Activated CD8-positive, alpha-beta T cell treated with anti-CD3 and anti-CD28 coated beads, Interleukin-2, amount 10 ng/mL, durations not matched to agents 7 days and 5 days (primary cell): ENCODE measurements around the gene ZNF133. TPM values are rescaled to one million over a fixed set of nuclear protein-coding genes. Genes with fewer than 3 reads are reported as not detected.
A peak's percentile ranks its signal among the peaks of the same experiment; 100 is the strongest.

Experiments used
- ATAC-seq: fragments of 150-1000 bp; cut with Tn5 transposase; one replicate; pipeline ENCODE4 v1.10.0; 2021; ENCODE audit warnings: moderate library complexity
- CTCF ChIA-PET: fragments of 350-600 bp; sonication (Branson Sonifier 250); formaldehyde crosslinking; loops from one replicate; lab custom pipeline; 2021; ENCODE audit warnings: antibody characterized with exemption; lab: Charles Lee
- POLR2A ChIA-PET: fragments of 350-600 bp; sonication (Branson Sonifier 250); formaldehyde crosslinking; loops from one replicate; lab custom pipeline; 2021; ENCODE audit warnings: antibody characterized with exemption; lab: Charles Lee
- DNase-seq: peaks from one replicate; pipeline ENCODE4 v3.0.0-alpha.2; 2020
- H3K27ac Mint-ChIP-seq: one replicate; pipeline ENCODE4 v1.8.0; 2021; ENCODE audit warnings: mild to moderate bottlenecking, mixed read lengths
- H3K27me3 Mint-ChIP-seq: one replicate; pipeline ENCODE4 v1.8.0; 2021; ENCODE audit warnings: low read depth, mixed read lengths
- H3K36me3 Mint-ChIP-seq: one replicate; pipeline ENCODE4 v1.8.0; 2021; ENCODE audit warnings: low read depth, mixed read lengths
- H3K4me1 Mint-ChIP-seq: one replicate; pipeline ENCODE4 v1.8.0; 2021; ENCODE audit warnings: low read depth, mixed read lengths
- H3K4me3 Mint-ChIP-seq: one replicate; pipeline ENCODE4 v1.8.0; 2021; ENCODE audit warnings: mild to moderate bottlenecking, mixed read lengths
- H3K9me3 Mint-ChIP-seq: one replicate; pipeline ENCODE4 v1.8.0; 2022; ENCODE audit warnings: mixed read lengths; ENCODE audit not compliant: insufficient read depth
- total RNA-seq, 2 experiments: library from RNA; stranded (reverse); gene quantifications; one replicate each; pipeline ENCODE4 v1.2.3, GENCODE V29; 2021

The ZNF133 gene
- total RNA-seq, 2 experiments from 2014 or later = 6.0 to 7.2 TPM

DNA sequence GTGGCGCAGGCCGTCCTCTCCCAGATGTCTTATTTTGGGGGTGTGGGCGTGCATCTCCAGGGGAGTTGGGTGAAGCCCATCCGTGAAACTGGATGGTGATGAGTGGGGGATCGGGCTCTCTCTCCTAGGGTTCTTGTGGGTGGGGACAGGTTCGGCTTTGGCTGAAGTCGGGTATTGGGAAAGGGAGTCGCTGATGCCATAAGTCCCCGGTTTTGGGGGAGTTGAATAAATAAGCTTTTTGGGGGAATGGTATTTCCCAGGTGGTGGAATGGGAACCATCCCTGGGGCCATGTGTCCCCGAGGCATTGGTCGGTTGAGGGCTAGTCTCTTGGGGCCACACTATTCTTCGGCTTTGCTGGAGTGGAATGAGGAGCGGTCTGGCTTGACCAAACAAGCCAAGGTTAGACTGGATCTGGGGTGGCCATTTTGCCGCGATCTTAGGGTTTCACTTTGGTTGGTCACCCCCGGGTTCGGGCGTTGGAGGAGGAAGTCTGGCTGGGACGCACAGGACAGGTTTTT is 481 bp downstream of the ZNF133 start:
- no peak for DNase-seq

DNA sequence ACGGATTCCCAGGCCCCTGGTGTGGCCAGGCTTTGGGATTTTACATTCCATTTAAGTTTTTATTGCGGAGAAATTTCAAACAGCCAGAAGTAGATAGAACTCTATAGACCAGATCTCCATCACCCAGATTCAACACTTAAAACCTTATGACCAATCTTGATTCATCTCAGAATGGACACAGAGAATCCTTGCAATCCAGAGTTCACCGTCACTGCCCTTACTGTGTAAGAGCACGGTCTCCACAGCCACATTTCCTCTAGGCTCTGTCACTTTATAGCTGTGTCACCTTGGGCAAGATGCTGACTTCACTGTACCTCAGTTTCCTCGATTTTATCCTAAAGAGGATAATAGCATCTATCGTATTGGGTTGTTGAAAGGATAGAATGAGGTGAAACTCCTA is 979 bp downstream of the ZNF133 start:
- Mint-ChIP-seq H3K27ac (peak overlapping the region; percentile 99), H3K4me1 (peaks cover 19% of the 10 kb centered on the region), H3K36me3 (peaks cover 10% of the 10 kb centered on the region), H3K27me3 (peaks cover 14% of the 10 kb centered on the region), H3K9me3 (peaks cover 13% of the 10 kb centered on the region), H3K4me3 (peak overlapping the region; percentile 95)
- POLR2A ChIA-PET = interaction anchor here (2.0 kb wide), 1 partner anchor 152 kb away, joined by 10 read pairs; the partner anchor contains the start of genes KAT14 and PET117
- ATAC-seq (no peak), DNase-seq (no peak)
- CTCF ChIA-PET = interaction anchor here (1.5 kb wide), 1 partner anchor 10 kb away, joined by 5 read pairs; no protein-coding TSS in a partner anchor

More for the DNA sequence above, 481 bp downstream of the ZNF133 start:
- Mint-ChIP-seq H3K4me3 (peak overlapping the region; percentile 95), H3K4me1 (peaks cover 19% of the 10 kb centered on the region), H3K9me3 (peaks cover 13% of the 10 kb centered on the region), H3K27me3 (peaks cover 18% of the 10 kb centered on the region), H3K36me3 (peaks cover 8% of the 10 kb centered on the region), H3K27ac (peak overlapping the region; percentile 99)
- CTCF ChIA-PET = interaction anchor here (1.2 to 1.5 kb wide), 3 partner anchors 9 to 12 kb away, joined by 3 to 5 read pairs (median 4); no protein-coding TSS in a partner anchor
- ATAC-seq = no peak
- POLR2A ChIA-PET = interaction anchor here (0.8 to 2.0 kb wide), 5 partner anchors 151 to 1764 kb away, joined by 3 to 10 read pairs (median 4); partner anchors contain the start of genes CFAP61, CRNKL1, KAT14 and PET117

DNA sequence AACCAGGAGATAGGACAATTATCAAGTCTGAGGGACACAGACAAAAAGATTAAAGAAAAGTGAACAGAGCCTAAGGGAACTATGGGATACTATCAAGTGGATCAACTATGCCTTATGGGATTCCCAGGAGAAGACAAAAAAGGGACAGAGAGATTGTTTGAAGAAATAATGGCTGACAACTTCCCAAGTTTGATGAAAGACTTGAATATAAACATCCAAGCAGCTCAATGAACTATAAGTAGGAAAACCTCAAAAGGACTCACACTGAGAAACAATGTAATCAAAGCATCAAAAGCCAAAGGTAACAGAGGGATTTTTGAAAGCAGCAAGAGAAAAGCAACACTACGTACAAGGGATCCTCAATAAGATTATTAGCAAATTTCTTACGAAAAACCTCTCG is 11.0 kb downstream of the ZNF133 start:
- POLR2A ChIA-PET = no interaction called here
- Mint-ChIP-seq H3K9me3 (peaks cover 8% of the 10 kb centered on the region), H3K27ac (no peak overlapping the region), H3K4me3 (no peak overlapping the region), H3K27me3 (no peaks in the 10 kb centered on the region), H3K36me3 (peaks cover 9% of the 10 kb centered on the region), H3K4me1 (no peaks in the 10 kb centered on the region)
- ATAC-seq = no peak
- no peak for DNase-seq
- CTCF ChIA-PET = no interaction called here

DNA sequence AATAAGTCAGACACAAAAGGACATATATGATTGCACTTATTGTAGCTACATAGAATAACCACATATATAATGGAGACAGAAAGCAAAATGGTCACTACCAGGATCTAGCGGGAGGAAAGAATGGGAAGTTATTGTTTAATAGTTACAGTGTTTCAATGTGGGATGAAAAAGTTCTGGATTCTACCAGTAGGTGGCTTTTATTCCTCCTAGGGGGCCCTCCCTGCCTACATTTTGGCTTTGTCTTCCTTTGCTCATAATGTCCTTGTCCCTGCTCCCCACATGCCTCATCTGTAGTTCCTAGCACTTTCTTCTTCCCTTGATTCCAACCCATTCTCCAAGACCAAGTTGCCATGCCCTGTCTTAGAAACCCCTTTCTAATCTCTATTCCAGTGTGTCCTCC is 16.3 kb downstream of the ZNF133 start:
- ChIA-PET CTCF (no interaction called here), POLR2A (no interaction called here)
- Mint-ChIP-seq H3K4me3 (no peak overlapping the region), H3K36me3 (no peaks in the 10 kb centered on the region), H3K27me3 (no peaks in the 10 kb centered on the region), H3K4me1 (no peaks in the 10 kb centered on the region), H3K27ac (no peak overlapping the region), H3K9me3 (peaks cover 8% of the 10 kb centered on the region)
- no peak for DNase-seq
- no peak for ATAC-seq

DNA sequence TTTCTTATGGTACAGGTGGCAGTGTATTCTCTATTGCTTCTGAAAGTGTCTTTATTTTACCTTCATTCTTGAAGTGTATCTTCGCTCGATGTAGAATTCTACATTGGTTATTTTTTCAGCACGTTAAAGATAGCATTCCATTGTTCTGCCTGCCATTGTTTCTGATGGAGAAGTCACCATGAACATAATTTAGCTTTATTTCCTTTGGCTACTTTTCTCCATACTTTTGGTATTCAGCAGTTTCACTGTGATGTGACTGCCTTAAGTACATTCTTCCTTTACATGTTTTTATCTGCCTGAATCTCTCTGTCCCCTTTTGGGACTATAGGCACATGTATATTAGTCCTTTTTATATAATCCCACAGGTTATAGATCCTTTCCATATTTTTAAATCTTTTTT is 19.0 kb downstream of the ZNF133 start:
- ChIA-PET CTCF (no interaction called here), POLR2A (no interaction called here)
- DNase-seq (no peak), ATAC-seq (no peak)
- Mint-ChIP-seq H3K4me3 (no peak overlapping the region), H3K36me3 (no peaks in the 10 kb centered on the region), H3K27ac (no peak overlapping the region), H3K27me3 (no peaks in the 10 kb centered on the region), H3K9me3 (no peaks in the 10 kb centered on the region), H3K4me1 (no peaks in the 10 kb centered on the region)

DNA sequence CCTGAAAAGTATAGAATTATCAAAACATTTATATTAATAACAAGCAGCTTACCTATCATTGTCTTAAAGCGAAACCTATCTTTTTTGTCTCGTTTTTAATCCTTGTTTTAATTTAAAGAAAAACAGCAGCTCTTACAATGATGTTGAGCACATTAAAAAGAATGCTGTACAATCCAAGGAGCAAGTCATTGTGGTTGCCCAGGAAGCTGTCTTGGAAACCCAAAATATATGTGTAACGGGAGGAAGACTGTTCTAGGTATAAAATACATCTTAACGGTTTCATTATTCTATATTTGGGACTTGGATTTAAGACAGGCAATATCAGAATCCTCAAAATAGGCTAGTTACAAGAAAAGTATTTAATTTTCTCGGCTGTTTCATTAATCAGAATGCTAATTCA is 21.7 kb downstream of the ZNF133 start:
- ChIA-PET CTCF (no interaction called here), POLR2A (no interaction called here)
- Mint-ChIP-seq H3K9me3 (no peaks in the 10 kb centered on the region), H3K27ac (no peak overlapping the region), H3K27me3 (no peaks in the 10 kb centered on the region), H3K36me3 (no peaks in the 10 kb centered on the region), H3K4me1 (no peaks in the 10 kb centered on the region), H3K4me3 (no peak overlapping the region)
- DNase-seq = no peak
- no peak for ATAC-seq

DNA sequence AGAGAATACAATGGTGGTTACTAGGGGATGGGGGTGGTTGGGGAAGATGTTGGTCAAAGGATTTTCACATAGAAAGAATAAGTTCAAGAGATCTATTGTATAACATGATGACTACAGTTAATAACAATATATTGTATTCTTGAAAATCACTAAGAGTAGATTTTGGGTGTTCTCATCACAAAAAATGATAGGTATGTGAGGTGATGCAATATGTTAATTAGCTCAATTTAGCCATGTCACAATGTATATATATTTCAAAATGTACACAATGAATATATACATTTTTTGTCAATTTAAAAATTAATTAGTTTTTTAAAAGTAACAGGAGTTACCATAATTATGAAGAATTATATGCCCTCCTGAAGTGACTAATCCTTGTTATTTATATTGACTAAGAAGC is 22.3 kb downstream of the ZNF133 start:
- no peak for DNase-seq
- POLR2A ChIA-PET = no interaction called here
- no peak overlapping the region for H3K27ac Mint-ChIP-seq

DNA sequence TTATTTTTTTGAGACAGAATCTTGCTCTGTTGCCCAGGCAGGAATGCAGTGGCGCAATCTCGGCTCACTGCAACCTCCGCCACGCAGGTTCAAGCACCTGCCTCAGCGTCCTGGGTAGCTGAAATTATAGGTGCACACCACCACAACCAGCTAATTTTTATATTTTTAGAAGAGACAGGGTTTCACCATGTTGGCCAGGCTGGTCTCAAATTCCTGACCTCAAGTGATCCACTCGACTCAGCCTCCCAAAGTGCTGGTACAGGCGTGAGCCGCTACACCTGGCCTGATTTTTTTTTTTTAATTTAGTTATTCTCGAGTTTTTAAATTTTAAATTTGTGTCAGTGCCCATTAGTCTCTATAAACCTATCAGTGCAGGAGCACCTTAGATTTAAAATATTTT is 24.4 kb downstream of the ZNF133 start:
- Mint-ChIP-seq H3K36me3 (peaks cover 10% of the 10 kb centered on the region), H3K4me1 (no peaks in the 10 kb centered on the region), H3K9me3 (no peaks in the 10 kb centered on the region), H3K27me3 (no peaks in the 10 kb centered on the region), H3K4me3 (no peak overlapping the region), H3K27ac (no peak overlapping the region)
- POLR2A ChIA-PET = no interaction called here
- DNase-seq (no peak), ATAC-seq (no peak)
- CTCF ChIA-PET = no interaction called here

More for the DNA sequence above, 22.3 kb downstream of the ZNF133 start:
- Mint-ChIP-seq H3K4me1 (no peaks in the 10 kb centered on the region), H3K36me3 (peaks cover 4% of the 10 kb centered on the region), H3K4me3 (no peak overlapping the region), H3K27me3 (no peaks in the 10 kb centered on the region), H3K9me3 (no peaks in the 10 kb centered on the region)
- no peak for ATAC-seq
- CTCF ChIA-PET = no interaction called here

DNA sequence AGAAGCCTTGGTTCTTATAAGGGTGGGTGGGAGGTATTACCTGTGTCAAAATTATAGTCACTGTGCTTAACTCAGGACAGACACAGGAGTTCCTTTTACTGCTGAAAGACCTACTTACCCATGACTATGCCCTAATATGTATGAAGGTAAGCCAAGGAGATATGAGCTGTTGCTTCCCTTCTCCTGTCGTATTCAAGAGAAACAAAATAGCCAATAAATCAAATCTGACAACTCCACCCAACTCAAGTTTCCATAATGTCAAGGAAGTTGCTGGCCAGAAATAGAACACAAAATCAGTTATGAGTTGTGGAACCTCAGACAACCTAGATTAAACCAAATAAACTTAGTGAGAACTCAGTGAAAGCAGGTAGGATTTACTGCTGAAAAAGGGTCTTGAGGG is 25.1 kb downstream of the ZNF133 start:
- no peaks in the 10 kb centered on the region for H3K27me3 Mint-ChIP-seq
- no peak overlapping the region for H3K27ac Mint-ChIP-seq
- no peak for DNase-seq
- no peaks in the 10 kb centered on the region for H3K4me1 Mint-ChIP-seq
- H3K36me3 Mint-ChIP-seq = peaks cover 10% of the 10 kb centered on the region
- ATAC-seq = no peak
- POLR2A ChIA-PET = no interaction called here
- H3K4me3 Mint-ChIP-seq = no peak overlapping the region
- CTCF ChIA-PET = no interaction called here
- no peaks in the 10 kb centered on the region for H3K9me3 Mint-ChIP-seq

DNA sequence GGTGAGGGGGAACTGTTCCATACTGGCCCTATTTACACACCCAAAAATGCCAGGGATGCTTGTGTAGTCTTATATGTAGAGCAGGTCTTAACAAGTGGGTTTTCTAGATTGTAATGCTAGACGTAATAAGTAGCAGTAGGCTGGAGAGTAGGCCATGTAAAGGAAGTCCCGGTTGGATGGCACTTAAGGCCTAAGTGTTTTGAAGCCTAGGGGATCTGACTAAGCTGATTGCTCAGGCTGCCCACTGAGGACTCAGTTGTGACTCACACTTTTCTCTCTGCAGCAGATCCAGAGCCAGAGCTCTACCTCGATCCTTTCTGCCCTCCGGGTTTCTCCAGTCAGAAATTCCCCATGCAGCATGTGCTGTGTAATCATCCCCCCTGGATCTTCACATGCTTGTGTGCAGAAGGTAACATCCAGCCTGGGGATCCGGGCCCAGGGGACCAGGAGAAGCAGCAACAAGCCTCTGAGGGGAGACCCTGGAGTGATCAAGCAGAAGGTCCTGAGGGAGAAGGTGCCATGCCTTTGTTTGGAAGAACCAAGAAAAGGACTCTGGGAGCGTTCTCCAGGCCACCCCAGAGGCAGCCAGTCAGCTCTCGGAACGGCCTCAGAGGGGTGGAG is 26.6 kb downstream of the ZNF133 start:
- H3K27me3 Mint-ChIP-seq = no peaks in the 10 kb centered on the region
- H3K4me3 Mint-ChIP-seq = no peak overlapping the region
- CTCF ChIA-PET = no interaction called here
- DNase-seq = no peak
- POLR2A ChIA-PET = no interaction called here
- no peak overlapping the region for H3K27ac Mint-ChIP-seq
- no peaks in the 10 kb centered on the region for H3K4me1 Mint-ChIP-seq
- H3K36me3 Mint-ChIP-seq = peaks cover 10% of the 10 kb centered on the region
- no peaks in the 10 kb centered on the region for H3K9me3 Mint-ChIP-seq
- ATAC-seq = no peak

DNA sequence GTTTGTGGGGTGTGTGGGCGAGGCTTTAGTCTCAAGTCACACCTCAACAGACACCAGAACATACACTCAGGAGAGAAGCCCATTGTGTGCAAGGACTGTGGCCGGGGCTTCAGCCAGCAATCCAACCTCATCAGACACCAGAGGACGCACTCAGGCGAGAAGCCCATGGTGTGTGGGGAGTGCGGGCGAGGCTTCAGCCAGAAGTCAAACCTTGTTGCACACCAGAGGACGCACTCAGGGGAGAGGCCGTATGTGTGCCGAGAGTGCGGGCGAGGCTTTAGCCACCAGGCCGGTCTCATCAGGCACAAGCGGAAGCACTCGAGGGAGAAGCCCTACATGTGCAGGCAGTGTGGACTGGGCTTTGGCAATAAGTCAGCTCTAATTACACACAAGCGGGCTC is 27.8 kb downstream of the ZNF133 start:
- no peaks in the 10 kb centered on the region for H3K27me3 Mint-ChIP-seq
- ChIA-PET CTCF (no interaction called here), POLR2A (no interaction called here)
- ATAC-seq = no peak
- H3K4me3 Mint-ChIP-seq = no peak overlapping the region
- no peaks in the 10 kb centered on the region for H3K4me1 Mint-ChIP-seq
- H3K36me3 Mint-ChIP-seq = peaks cover 10% of the 10 kb centered on the region
- DNase-seq = no peak
- H3K9me3 Mint-ChIP-seq = no peaks in the 10 kb centered on the region
- H3K27ac Mint-ChIP-seq = no peak overlapping the region

DNA sequence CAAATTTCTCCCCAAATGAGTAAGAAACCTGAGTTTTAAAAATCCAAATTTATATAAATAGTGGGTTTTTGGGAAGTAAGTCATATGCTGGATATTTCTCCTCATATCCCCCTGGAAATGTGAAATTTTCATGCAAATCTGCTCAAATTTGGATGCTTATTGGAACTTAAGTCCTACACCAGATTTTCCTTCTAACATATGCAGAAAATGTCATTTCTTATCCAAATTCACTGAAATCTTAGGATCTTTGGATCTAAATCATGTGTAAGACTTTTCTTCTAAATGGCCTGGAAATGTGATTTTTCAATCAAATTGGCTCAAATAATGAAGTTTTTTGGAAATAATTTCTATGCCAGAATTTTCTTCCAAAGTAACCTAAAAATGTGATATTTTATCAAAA is 33.0 kb downstream of the ZNF133 start:
- DNase-seq = no peak
- H3K27ac Mint-ChIP-seq = no peak overlapping the region
- no peak overlapping the region for H3K4me3 Mint-ChIP-seq
- CTCF ChIA-PET = no interaction called here
- no peaks in the 10 kb centered on the region for H3K4me1 Mint-ChIP-seq
- POLR2A ChIA-PET = no interaction called here
- no peak for ATAC-seq
- no peaks in the 10 kb centered on the region for H3K36me3 Mint-ChIP-seq
- H3K9me3 Mint-ChIP-seq = no peaks in the 10 kb centered on the region
- peaks cover 4% of the 10 kb centered on the region for H3K27me3 Mint-ChIP-seq
